Stimulated activated CD4-positive, alpha-beta T cell treated with anti-CD3 and anti-CD28 coated beads, TNF-alpha, amount 100 ng/mL, for 4 hours (primary cell): ENCODE data around the gene CNTNAP4.

Source experiments
- DNase-seq, 3 experiments: peaks; one replicate each; pipeline ENCODE4 v3.0.0-alpha.2; 2020; ENCODE audit warnings: low read depth in 3 of 3

The CNTNAP4 gene

DNA sequence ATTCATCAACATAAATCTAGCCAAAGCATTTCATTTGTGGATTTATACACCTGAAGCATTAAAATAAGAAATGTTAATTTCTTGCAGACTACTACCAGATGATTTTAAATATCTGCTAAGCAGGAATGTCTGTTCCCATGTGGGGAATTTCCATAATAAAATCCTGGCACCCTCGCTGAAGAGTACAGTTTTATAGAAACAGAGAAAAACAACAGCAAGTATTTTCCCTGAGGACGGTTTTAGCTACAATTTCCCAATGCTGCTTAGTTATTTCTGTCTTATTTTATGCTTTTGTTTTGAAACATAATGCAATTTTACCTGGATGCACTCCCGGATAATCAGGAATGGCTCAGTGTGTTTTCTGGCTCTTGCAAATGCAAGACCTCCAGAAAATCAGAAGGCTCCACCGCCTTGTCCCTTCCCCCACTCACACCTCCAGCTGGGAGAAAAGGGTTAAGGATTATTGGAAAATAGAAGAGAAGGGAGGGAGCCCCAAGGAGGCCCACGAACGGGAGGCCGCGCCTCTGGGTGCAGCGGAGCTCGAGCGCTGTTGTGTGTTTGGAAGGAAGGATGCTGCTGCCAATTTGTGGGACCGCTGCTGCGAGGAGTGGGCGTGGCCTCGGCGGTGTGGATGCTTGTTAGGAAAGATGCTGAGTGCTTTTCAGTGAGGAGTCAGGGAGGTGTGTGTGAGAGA is at the start of gene CNTNAP4:
CNTNAP4 (plus strand) TSS at position 657 of the 694 bp plus-strand sequence. CDS start 262 bp downstream, outside the sequence.
- no peak for DNase-seq

DNA sequence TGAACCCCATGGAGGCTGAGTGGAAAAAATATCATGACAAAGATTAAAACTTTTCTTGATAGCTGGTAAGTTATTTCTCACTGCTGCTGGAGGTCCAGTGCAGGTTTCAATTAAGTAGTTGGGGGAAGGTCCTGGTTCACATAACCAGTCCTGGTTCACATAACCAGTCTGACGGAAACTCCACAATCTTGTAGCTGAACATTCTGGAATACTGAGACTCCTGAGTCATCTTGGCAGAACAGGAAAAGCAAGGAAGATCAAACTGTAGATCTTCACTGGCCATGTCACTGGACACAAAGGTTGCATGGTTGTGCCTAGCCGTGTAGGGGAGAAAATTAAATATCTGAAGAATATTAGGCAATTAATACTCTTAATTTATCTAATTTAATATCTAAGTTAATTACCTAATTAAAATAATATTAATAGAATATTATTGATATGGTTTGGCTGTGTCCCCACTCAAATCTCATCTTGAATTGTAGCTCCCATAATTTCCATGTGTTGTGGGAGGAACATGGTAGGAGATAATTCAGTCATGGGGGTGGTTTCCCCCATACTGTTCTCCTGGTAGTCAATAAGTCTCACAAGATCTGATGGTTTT is 48.6 kb upstream of the CNTNAP4 start:
- DNase-seq, result no peak

- no peak for DNase-seq
Observed at GRCh38 chr16:76232704-76233103, 44.5 kb upstream of the CNTNAP4 start.

- no peak for DNase-seq
Observed at GRCh38 chr16:76235025-76235424, 42.2 kb upstream of the CNTNAP4 start.

GRCh38 chr16:76235426-76235825 is 41.8 kb upstream of the CNTNAP4 start:
- DNase-seq, result no peak

DNA sequence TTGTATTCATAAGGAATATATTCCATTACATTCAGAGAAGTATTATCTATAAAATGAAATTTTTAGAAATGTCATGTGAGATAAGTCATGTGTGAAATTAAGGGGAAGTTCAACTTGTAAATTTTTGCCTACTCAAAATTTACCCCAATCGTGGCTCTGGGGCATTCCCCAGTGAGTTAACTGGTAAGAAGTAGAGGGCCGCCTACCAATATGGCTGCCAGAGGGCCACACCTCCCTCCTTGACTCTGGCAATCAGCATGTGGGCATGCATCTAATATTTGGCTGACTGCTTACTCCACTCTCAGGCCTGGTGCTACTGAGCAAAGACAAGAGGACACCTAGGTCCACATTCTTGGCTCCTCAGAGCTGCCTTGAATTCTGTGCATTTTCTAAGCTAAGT is 39.7 kb upstream of the CNTNAP4 start:
- DNase-seq, result no peak

DNA sequence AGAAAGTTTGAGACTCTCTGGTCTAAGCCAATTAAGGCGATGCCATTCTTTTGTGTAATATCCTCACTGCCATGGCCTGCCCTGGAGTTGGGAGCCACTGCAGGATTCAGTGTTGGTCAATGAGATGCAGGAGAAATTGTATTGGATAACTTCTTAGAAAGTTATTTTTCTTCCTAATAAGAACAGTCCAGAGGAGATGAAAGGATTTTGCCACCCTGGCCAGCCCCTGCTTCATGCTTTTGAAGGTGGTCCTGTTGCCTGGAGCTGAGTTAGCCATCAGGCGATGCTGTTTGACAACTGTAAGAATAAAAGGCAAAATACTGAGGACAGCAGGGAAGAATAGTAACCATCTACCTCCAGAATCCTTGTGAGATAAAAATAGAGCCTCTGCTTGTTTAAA is 35.4 kb upstream of the CNTNAP4 start:
- DNase-seq, result no peak

DNA sequence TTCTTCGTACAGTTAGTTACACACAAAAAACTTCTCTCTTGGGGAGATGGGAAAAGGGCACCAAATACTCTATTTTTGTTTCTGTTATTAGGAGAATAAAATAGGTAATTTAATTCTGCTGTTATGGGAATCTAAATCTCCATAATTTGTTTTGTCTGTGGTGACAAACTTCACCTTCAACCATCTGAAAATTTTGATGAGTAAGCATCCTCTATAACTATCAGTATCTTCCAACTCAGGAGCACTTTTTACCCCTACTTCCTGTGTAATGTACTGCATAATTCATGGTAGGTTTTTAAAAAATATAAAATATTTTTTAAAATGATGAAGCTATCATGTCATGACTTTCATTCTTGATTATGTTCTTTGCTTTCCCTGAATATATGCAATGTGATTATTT is 33.6 kb upstream of the CNTNAP4 start:
- no peak for DNase-seq

GRCh38 chr16:76246587-76246986 is 30.6 kb upstream of the CNTNAP4 start:
- no peak for DNase-seq

GRCh38 chr16:76265434-76266045 is 11.7 kb upstream of the CNTNAP4 start:
- no peak for DNase-seq

DNA sequence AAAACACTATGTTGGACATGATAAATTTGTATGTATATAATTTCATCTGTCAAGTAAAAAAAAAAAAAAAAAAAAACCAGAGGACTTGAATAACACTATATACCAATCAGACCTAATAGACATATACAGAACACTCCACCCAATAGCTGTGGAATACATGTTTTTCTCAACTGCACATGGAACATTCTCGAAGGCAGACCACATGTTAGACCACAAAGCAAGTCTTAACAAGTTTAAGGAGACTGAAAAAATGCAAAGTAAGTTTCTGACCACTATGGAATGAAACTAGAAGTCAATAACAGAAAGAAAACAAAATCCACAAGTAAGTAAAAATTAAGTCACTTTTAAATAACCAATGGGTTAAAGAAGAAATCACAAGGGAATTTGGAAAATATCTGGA is 8.4 kb upstream of the CNTNAP4 start:
- DNase-seq, result no peak

DNA sequence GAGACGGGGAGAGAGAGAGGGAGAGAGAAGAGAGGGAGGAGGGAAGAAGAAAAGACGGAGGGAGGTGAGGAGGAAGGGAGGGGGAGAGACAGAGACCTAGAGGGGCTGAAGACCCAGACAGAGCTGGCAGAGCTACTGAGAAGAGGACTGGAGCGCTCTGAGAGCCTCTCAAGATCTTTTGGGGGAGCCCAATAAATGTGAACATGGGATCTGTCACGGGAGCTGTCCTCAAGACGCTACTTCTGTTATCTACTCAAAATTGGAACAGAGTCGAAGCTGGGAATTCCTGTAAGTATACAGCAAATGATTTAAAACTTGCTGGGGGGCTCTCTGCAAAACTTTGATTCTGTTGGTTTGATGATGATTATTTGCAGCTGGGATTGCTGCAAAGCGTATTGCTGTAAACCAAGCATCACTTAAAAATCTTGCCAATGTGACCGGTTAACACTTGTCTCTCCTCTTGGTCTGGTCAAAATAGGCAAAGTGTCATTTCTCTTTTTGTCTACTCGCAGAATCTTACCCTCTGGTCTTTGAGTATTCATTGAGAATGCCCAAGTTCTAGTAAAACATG is 344 bp downstream of the CNTNAP4 start:
- no peak for DNase-seq

DNA sequence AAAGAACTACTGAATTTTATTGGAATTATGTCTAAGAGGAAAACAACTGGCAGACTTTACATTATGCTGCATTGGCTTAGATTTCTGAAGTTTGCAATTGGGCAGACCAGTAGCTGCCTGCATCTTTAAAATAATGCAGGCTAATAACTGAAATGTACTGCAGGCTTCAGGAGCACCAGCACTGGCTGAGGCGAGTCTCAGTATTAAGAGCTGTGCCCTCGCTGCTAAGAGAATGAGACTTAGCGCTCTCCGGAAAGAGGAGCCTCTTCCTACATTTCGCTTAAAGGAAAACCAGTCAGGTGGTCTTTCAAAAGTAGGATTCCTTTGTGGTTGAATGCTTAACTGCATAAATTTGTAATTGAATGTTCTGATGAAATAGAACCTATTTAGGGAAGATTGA is 885 bp downstream of the CNTNAP4 start:
- DNase-seq, result no peak

DNA sequence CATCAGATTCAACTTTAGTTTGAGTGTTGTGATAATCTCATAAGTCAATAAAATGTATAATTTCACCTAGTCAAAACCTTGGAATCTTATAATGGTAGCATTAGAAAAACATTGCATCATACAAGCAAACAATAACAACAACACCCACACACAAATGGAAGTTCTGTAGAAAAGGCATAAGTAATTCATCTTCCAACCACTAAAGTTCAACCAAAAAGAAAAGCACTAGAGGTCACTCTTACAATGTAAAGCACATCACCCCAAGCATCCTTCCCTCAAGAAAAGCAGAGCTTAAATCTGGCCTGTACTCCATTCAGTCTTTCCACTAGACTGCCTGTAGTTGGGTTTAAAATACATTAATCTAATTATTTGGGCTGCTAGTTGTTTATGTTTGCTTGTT is 1.8 kb downstream of the CNTNAP4 start:
- DNase-seq, result no peak

- DNase-seq, result no peak
Observed at GRCh38 chr16:76280421-76281215, 3.4 kb downstream of the CNTNAP4 start.

GRCh38 chr16:76287466-76287865 is 10.3 kb downstream of the CNTNAP4 start:
- DNase-seq, result no peak

DNA sequence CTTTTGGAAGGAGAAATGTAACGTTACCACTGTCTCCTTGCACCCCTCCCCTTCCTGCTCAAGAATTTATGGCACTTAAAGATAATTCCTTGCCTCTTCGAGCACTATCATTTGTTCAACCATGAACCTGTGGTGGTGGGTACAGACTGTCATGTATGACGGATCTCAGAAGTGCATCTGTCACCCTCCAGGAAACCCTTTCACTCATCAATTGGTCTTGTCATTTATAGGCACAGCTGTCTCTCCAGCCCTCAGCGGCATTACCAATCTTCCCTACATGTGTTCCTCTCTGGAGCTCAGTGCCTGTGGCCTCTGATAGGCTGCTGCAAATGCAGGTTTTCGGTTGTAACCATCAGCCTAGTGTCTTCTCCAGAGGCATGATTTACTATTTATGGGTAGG is 15.0 kb downstream of the CNTNAP4 start:
- no peak for DNase-seq

GRCh38 chr16:76293980-76294379 is 16.8 kb downstream of the CNTNAP4 start:
- no peak for DNase-seq

DNA sequence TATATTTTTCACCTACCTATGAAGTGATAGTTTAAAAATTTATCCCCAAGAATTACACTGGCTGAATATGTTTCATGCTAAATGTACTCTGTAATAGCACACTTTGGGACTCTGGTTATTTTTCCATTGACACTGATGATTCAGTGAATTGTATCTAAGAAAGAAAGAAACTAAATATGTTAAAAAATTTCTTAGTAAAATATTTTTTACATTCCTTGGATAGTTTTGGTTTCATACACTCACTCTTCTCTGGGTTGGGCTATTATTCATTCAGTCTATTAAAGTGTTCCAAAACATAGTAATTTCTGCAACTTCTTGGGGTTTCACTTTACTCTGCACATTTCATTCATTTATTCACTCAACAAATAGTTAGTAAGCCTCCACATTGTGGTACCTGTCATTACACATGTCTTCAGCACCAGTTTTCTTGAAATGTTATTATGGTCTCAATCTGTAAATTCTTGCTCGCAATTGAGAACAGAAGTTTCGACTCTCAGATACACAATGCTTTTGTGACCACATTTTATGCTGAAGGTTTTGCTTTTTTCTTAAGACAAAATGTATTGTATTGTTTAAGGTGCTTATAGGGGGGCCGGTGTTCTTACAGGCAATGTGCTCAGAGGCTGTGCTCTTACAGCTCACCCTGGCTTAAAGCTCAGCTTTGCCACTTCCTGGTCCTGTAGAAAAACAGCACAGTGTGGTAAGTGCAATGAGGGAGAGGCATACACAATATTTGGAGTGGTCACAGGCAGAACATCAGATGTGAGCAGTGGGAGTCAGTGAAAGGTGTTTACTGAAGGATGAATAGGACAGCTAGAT is 17.4 kb downstream of the CNTNAP4 start:
- no peak for DNase-seq

- DNase-seq, result no peak
Observed at GRCh38 chr16:76297941-76298340, 20.7 kb downstream of the CNTNAP4 start.

GRCh38 chr16:76303637-76304314 is 26.6 kb downstream of the CNTNAP4 start:
- DNase-seq, result no peak
